GM23338 (cell line): ENCODE measurements around the gene TMEM51.

Source experiments
- CREB1 ChIP-seq: fragments of 250-450 bp; sonication (Bioruptor Pico); IDR thresholded peaks from 2 replicates; pipeline ENCODE4 v1.5.0; 2020; ENCODE audit warnings: low read depth, mild to moderate bottlenecking, moderate library complexity
- CTCF ChIP-seq, 2 experiments: fragments of 200-600 bp in 1 of 2; sonication (generic) in 1 of 2; conservative IDR thresholded peaks; 2 replicates each; pipeline versions ENCODE4 v1.5.1 to v1.6.1; 2016 to 2017; ENCODE audit warnings: antibody characterized with exemption in 2 of 2, low read depth in 2 of 2, mild to moderate bottlenecking in 2 of 2, moderate library complexity in 1 of 2
- ETS1 ChIP-seq: IDR thresholded peaks from 2 replicates; pipeline ENCODE4 v1.6.1; 2016; ENCODE audit warnings: antibody characterized with exemption
- EZH2 ChIP-seq: fragments of 200-600 bp; sonication (generic); IDR thresholded peaks from one replicate; pipeline ENCODE4 v1.8.0; 2017; ENCODE audit warnings: antibody characterized with exemption, mild to moderate bottlenecking, low read depth; ENCODE audit not compliant: unreplicated experiment
- EZH2phosphoT487 ChIP-seq: fragments of 200-600 bp; sonication (generic); IDR thresholded peaks from one replicate; pipeline ENCODE4 v1.8.1; 2018; ENCODE audit warnings: antibody characterized with exemption; ENCODE audit not compliant: unreplicated experiment
- JUNB ChIP-seq: IDR thresholded peaks from one replicate; pipeline ENCODE4 v1.6.1; 2016; ENCODE audit warnings: antibody characterized with exemption; ENCODE audit not compliant: unreplicated experiment
- NANOG ChIP-seq: IDR thresholded peaks from 2 replicates; pipeline ENCODE4 v1.6.1; 2016; ENCODE audit warnings: antibody characterized with exemption, borderline replicate concordance
- POLR2AphosphoS5 ChIP-seq: IDR thresholded peaks from 2 replicates; pipeline ENCODE4 v1.6.1; 2016; ENCODE audit warnings: antibody characterized with exemption, low read depth
- REST ChIP-seq: IDR thresholded peaks from one replicate; pipeline ENCODE4 v1.6.1; 2018; ENCODE audit warnings: antibody characterized with exemption; ENCODE audit not compliant: unreplicated experiment
- STAT1 ChIP-seq: IDR thresholded peaks from one replicate; pipeline ENCODE4 v1.6.1; 2016; ENCODE audit warnings: antibody characterized with exemption; ENCODE audit not compliant: unreplicated experiment
- ZNF331 ChIP-seq: fragments of 250-450 bp; sonication (Bioruptor Pico); IDR thresholded peaks from 2 replicates; pipeline ENCODE4 v1.5.0; 2020; ENCODE audit warnings: low read depth, mild to moderate bottlenecking, moderate library complexity
- ZNF462 ChIP-seq: fragments of 250-450 bp; sonication (Bioruptor Pico); IDR thresholded peaks from 2 replicates; pipeline ENCODE4 v1.5.0; 2020; ENCODE audit warnings: mild to moderate bottlenecking, moderate library complexity

- TF ChIP-seq CREB1 (CRISPR knock-in tag) (no peak), CTCF (conservative IDR thresholded peaks at IDR 0.05; ENCODE audit: low read depth in 2 of 2) (no peak), NANOG (no peak), POLR2AphosphoS5 (no peak), EZH2 (no peak), REST (no peak), ZNF331 (CRISPR knock-in tag) (no peak), ETS1 (no peak), EZH2phosphoT487 (no peak), JUNB (no peak), STAT1 (no peak), ZNF462 (CRISPR knock-in tag) (no peak)
Observed at GRCh38 chr1:15156807-15157380, 3.3 kb downstream of the TMEM51 start.
